HG02759 (cell line): ENCODE data around the gene SPACA6.
A peak's percentile ranks its signal among the peaks of the same experiment; 100 is the strongest.

ENCODE experiments used
- ATAC-seq: cut with Tn5 transposase; IDR thresholded peaks from one replicate; pipeline ENCODE4 v1.9.1; 2021; ENCODE audit warnings: mild to moderate bottlenecking, moderate library complexity; ENCODE audit not compliant: unreplicated experiment

The SPACA6 gene

DNA sequence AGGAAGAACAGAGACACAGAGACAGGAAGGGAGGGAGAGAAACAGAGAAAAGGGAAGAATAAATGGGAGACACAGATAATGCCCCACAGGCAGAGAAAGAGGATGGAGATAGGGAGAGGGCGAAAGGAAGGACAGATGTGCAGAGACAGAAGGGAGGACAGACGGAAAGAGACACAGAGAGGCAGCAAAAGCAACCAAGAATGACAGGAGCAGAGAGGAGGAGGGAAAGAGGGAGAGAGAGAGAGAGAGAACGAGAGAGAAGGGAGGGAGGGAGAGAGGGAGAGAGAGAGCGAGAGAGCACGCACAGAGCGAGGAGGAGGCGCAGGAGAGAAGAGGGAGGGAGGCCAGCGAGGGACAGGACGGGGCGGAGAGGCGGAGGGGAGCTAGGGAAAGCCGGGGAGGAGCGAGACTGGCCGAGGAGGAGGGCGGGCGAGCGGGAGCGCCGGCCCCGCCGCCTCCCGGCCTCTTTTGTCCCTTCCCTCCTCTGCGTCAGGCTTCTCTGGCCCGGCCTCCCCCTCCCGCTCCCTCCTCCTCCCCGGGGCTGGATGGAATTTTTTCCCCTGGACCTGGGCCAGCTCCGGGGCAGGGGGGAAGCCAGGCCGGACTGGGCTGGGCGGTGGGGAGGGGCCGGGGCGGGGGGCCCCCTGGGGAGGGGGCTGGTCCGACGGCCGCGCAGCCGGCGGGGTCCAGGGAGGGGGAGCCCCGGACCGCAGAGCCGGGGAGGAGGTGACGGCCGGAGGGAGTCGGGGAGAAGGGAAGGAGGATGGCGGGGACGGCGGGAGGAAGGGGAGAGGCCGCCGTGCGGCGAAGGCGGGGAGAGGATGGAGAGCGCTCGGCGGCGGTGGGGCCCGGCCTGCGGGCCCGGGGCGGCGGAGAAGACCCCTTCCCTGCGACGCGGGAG lies 4.2 kb upstream of the SPACA6 start:
- ATAC-seq: no peak

DNA sequence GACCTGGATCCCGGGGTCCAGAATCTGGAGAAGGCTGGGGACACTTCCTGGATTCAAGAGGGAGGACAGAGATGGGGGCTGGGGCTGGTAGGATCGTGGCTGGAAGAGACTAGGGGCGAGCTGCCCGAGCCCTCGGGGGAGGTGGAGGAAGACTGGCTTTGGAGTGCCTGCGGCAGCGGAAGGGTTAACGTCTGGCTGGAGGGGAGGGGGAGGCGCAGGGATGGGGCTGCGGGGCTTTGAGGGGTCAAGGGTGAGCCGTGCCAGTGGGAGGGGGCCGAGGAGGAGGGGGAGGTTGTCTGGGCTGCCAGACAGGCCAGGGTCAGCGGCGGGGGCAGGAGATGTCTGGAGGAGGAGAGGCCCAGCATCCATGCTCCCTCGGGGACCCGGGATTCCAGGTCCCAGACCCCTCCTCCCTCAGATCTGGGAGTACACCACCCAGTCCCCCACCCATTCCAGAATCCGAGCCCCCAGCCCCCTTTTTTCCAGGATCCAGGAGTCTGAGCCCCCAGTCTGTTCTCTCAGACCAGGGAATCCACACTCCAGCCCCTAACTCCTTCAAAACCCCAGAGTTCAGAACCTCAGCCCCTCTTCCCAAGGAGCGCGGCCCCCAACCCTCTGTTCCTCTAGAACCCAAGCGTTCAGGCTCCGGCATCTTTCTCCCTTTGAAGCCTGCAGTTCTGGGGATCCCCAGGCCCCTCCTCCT lies 3.2 kb upstream of the SPACA6 start:
- ATAC-seq: no peak

DNA sequence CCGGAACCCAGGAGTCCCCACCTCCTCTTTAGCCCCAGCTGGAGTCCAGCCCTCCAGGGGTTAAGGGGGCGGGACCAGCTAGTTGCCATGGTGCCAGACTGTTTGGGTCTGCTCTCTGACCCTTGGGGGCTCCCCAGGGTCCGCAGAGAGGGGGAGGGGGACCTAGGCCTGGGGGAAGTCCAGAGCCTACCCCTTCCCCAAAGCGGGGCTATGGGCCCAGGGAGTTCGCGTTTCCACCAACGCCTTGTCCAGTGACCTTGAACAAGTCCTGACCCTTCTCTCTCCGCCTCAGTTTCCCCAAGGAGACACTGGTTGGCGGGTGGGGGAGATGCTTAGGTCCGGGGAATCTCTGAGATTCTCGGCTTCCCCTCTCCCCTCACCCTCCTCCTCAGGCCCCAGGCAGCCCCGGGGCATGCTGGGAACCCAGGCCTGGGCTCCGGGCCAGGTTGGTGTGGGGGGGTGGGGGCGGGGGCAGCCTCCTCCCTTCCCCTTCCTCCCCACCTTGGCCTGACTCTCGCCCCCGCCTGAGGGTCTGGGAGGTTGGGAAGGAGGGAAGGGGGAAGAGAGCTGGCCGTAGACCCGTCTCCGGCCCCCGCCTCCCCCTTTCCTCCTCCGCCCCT lies 2.6 kb upstream of the SPACA6 start:
- ATAC-seq: peak; percentile 56

DNA sequence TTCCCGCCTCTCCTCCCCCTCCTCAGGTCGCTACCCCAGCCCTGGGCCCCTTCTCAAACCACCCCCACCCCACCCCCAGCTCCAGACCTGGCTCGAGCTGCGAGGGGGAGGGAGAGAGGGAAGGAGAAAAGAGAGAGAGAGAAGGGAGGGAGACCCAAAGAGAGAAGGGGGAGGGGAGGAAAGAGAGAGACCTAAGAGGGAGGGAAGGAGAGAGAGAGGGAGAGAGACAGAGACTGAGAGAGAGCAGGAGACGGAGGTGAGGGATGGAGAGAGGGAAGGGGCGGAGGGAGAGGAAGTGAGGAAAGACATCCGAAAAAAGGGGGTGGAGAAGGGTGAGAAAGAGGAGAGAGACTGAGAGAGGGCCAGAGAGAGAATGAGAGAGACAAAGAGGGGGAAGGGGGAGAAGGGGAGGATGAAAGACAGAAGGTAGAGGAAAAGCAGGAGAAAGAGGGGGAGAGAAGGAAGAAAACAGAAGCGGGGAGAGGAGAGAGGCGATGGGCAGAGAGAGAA lies 2.0 kb upstream of the SPACA6 start:
- ATAC-seq: no peak

DNA sequence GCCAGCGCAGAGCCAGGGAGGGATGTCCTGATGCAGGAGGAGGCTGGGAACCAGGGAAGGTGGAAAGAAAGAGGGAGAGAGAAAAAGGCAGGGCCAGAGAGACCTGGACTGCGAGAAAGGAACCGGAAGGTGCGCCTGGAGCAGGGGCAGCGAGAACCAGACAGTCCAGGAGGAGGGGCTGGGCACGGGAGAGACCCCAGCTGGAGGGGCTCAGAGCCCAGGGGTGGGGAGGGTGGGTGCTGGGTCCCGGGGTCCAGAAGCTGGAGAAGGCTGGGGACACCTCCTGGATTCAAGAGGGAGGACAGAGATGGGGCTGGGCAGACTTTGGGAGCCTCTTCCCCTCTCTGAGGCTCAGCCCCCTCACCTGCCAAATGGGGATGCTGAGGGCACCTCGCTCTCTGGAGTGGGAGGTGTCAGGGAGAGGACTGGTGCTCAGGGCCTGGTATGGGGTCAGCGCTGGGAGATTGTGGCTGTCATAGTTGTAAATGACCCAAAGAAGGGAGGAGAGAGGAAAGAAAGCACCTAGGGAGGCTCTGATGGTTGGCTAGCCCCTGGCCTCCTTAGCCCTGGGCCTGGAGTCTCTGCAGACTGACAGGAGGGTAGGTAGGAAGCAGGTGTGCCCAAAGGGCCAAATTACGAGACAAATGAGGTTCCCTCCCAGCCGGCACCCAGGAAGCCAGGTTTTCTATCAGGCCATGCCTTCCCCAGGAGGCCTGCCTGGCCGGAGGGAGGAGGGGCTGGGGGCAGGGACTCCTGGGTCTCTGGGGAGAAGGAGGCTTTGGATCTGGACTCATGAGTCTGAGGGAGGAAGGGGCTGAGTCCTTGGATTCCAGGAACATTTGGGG lies 1.3 kb upstream of the SPACA6 start:
- no peak for ATAC-seq

DNA sequence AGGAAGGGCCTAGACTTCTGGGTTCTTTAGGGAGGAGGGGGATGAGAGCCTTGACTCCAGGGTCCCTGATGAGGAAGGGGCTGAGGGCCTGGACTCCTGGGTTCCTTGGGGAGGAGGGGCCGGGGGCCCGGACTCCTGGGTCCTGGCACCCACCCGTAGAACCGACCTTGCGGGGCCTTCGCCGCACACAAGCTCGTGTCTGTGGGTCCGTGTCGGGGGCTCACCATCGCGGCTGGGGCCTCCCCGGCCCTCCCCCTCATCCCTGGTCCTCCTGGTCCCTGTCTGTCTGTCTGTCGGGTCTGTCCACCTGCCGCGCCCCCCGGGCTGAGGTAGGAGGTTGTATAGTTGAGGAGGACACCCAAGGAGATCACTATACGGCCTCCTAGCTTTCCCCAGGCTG lies 662 bp upstream of the SPACA6 start:
- no peak for ATAC-seq

DNA sequence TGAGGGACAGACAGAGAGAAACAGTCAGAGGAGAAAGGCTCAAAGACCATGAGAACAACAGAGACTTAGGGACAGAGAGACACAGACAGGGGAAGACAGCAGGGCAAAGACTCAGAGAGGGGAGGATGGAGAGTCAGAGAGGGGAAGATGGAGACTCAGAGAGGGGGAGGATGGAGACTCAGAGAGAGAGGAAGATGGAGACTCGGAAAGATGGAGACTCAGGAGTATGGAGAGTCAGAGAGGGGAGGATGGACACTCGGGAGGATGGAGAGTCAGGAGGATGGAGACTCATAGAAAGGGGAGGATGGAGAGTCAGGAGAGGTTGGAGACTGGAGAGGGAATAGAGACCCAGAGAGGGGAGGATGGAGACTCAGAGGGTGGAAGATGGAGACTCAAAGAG lies 689 bp downstream of the SPACA6 start:
- ATAC-seq: no peak

DNA sequence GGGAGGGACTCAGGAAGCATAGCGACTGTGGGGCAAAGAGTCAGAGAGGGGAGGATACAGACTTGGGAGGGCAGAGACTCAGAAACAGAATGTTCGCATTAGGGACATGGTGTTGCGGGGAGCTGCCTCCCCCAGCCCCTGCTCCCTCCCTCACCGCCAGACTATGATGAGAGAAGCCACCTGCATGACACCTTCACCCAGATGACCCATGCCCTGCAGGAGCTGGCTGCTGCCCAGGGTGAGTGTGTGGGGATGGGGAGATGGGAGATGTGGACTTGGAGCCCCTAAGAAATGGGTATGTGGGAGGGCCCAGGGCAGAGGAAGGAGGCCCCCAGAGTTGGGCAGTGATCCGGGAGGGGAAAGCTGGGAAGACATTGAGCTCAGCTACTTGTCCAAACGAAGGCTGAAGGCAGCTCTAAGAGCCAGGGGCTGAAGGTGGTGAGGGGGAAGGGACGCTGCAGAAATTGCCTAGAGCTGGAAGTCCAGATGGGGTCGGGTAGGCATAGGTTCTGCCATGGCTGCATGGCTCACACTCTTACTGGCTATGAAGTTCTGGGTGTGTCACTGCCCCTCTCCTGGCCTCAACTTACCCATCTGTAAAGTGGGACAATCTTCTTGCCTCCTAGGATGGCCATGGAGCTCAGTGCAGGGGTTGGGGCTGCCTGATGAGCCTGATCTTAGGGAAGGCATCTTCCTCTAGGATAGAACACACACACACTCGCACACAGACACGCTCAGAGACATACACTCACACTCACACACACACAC lies 1.4 kb downstream of the SPACA6 start:
- no peak for ATAC-seq

DNA sequence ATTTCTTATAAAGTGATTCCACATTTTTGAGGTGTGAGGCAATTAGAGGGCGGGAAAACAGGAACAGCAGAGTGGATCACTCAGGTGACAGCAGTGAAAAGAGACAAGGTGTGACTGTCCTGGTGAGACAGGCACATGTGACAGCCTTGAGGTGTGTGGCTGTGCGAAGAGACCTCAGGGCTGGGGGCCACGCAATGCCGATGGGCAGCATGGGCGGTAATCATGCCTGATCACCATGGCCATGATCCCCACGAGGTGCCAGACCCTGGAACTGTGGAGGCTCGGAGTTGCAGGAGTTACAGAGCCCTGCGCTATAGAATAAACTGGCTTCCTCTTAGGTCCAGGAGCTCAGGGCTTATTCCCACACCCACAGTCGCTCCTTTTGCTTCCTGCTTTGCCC lies 2.0 kb downstream of the SPACA6 start:
- no peak for ATAC-seq

DNA sequence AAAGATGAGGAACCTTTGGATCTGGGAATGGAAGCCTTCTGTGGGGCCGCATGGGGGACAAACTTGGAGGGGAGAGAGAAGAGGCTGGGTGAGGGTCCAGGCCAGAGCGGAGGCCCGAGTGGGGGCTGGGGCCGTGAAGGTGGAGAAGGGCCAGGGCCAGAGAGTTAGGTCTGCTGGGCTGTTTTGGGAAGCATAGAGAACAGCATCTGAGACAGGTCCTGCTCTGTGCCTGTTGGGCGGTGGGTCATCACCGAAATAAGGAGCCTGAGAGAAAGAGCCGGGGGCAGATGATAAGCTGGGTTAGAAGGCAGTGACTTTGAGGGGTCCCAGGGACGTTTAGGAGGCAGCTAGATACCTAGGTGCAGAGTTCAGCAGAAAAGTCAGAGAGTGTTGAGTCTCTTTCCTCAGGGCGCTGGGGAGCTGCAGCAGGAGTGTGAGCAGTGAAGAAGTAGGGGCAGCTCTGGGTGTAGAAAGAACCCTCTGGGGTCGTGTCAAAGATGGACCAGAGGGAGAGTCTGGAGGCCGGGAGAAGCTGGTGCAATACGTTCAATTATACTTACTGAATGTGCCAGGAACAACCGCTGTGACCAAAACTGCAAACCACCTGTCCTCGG lies 2.7 kb downstream of the SPACA6 start:
- no peak for ATAC-seq

DNA sequence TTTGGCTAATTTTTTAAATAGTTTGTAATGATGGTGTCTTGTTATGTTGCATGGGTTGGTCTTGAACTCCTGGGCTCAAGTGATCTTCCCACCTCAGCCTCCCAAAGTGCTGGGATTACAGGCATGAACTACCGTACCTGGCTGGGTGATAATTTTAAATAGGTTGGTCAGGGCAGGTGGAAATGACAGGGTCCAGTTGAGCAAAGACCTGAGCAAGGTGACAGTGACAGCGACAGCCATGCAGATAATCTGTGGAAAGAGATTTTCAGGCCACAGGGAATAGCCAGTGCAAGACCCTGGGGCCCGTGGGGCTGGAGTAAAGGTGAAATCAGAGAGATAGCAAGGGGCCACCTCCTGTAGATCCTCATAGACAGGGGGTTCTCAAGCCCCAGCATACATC lies 3.5 kb downstream of the SPACA6 start:
- no peak for ATAC-seq

DNA sequence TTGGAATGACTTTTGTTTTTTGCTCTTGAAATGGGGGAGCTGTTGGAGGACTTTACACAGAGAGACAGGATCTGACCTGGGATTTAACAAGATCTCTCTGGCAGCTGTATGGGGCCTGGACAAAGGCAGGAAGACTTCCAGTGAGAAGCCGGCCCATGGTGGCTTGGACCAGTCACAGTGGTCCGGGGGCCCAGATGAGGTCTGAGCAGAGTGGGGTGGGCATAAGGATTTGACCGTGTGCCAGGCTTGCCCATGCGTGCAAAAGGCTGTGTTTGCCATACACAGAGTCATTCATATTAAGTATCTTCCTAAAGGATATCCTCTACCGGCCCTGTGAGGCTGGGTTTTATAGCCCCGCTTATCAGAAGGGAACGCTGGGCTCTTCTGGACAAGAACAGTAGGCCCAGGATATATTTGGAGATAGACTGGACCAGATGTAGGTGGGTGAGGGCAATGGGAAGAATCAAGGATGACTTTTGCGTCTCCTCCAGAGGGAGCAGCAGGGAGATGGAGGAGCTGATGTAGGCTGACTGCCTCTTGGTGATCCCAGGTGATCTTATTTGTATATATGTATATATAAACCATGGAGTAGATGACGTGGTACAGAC lies 4.1 kb downstream of the SPACA6 start:
- no peak for ATAC-seq

DNA sequence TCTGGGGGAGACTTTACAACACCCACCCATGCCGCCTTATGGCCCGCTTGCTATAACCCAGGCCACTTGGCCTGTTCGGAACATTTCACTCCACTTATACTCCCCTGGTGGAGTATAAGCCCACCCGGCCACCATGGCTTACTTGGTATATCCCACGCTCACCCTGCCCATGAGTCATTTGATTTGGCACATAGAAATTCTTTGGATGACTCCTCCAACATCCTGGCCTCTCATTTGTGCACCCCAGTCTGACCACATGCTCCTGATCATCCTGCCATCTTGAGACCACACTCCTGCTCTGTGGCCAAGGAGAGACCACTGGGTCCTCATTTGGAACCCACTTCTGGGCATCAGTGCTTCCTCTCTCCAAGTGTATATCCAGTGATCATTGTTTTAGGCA lies 5.2 kb downstream of the SPACA6 start:
- ATAC-seq: no peak

DNA sequence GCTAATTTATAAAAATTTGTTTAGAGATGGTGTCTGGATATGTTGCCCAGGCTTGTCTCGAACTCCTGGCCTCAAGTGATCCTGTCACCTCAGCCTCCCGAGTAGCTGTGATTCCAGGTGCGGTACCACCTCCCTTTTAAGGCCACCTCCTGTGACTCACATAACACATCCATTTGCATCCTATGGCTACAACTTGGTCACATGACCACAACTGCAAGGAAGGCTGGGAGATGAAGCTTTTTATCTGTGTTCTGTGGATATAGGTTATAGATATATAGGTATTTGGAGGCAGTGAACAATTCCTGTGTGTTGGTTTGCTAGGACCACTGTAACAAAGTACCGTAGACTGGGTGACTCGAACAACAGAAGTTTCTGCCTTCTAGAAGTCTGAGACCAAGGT lies 6.0 kb downstream of the SPACA6 start:
- ATAC-seq: no peak

DNA sequence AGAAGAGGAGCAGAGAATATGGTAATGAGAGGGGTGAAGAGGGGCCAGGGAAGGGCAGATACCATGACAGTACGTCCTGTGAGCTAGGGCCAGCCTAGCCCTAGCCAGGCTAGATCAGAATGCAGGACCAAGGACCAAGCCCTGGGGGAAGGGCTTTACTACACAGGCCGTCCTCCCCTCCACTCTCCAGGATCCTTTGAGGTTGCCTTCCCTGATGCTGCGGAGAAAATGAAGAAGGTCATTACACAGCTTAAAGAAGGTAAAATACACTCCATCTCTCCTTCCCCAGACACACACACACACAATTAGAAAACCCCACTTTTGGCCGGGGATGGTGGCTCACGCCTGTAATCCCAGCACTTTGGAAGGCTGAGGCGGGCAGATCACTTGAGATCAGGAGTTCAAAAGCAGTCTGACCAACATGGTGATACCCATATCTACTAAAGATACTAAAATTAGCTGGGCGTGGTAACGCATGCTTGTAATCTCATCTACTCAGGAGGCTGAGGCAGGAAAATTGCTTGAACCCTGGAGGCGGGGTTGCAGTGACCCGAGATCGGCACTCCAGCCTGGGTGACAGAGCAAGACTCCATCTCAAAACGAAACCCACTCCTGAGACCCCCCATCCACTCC lies 8.5 kb downstream of the SPACA6 start:
- no peak for ATAC-seq

DNA sequence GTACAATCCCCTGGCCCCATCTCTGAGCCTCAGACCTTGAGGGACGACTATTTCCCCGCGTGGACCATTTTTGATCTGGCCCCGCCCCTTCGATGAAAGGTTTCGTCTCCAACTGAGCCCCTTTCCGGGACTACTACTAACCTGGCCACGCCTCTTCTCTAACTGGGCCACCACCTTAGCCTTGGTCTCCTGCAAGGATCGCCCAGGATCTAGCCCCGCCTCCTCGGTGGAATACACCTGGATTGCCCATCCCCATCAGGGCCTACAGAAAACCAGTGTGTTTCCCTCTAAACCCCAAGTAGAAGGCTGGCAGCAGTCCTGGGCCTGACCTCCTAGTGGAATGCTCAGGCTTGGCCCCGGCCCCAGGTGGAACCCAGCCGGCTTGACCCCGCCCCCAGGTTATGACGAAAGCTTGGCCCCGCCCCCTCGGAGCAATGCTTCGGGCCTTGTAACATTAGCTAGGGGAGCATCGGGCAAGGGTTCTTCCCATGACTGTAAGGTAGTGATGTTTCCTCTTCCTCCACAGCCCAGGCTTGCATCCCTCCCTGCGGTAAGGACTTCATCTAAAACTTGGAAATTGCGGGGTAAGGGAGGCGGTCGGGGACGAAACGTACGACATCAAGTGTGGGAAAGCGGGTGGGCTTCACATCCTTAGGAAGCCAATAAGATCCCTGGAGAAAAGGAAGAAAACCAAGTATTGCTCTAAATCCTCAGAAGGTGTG lies 9.1 kb downstream of the SPACA6 start:
- no peak for ATAC-seq

DNA sequence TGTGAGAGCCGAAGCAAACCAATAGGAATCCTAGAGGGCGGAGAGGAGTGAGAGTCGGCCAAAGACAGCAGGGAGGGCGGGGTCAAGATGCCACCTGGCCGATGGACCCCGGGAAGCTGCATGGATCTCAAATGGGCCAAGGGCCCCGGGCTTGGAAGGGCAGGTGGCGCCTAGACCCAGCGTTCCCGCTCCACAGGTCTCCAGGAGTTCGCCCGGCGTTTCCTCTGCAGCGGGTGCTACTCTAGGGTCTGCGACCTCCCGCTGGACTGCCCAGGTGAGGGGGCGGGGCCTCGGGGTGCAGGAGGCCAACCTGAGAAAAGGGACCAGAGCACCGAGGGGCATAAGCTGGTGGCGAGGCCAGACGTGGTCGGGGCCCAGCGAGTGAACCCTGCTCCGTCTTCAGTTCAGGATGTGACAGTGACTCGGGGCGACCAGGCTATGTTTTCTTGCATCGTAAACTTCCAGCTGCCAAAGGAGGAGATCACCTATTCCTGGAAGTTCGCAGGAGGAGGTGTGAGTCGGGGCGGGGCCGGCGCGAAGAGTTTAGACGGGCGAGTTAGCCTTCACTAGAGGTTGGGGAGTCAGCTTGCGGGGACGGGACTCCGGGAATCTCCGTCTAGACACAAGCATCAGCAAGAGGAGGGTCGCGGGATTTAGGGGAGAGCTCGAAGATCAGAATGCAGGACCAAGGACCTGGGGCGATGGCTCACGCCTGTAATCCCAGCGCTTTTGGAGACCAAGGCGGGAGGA lies 9.9 kb downstream of the SPACA6 start:
- no peak for ATAC-seq
